GM10847 (cell line): ENCODE measurements around the gene MAST4.

Experiments
- POLR2A ChIP-seq: IDR thresholded peaks from 2 replicates; pipeline ENCODE4 v1.6.1; 2011; ENCODE audit not compliant: insufficient read length; ENCODE audit errors: extremely low read depth

The MAST4 gene

GRCh38 chr5:66788556-66788955, 192.4 kb downstream of the MAST4 start:
- TF ChIP-seq POLR2A: no peak

GRCh38 chr5:66789434-66789833, 193.2 kb downstream of the MAST4 start:
- TF ChIP-seq POLR2A: no peak

- no peak for TF ChIP-seq POLR2A
These were observed 196.9 kb downstream of the MAST4 start for GRCh38 chr5:66793049-66793448.

GRCh38 chr5:66795682-66796081, 199.5 kb downstream of the MAST4 start:
- TF ChIP-seq POLR2A: no peak

- no peak for TF ChIP-seq POLR2A
These were observed 200.4 kb downstream of the MAST4 start for GRCh38 chr5:66796305-66797292.

GRCh38 chr5:66802941-66803340, 206.7 kb downstream of the MAST4 start:
- TF ChIP-seq POLR2A: no peak

GRCh38 chr5:66805514-66806430, 209.6 kb downstream of the MAST4 start:
- no peak for TF ChIP-seq POLR2A

GRCh38 chr5:66807743-66808142, 211.6 kb downstream of the MAST4 start:
- TF ChIP-seq POLR2A: no peak

GRCh38 chr5:66808663-66809062, 212.5 kb downstream of the MAST4 start:
- no peak for TF ChIP-seq POLR2A

- no peak for TF ChIP-seq POLR2A
These were observed 214.0 kb downstream of the MAST4 start for GRCh38 chr5:66810151-66810550.

- TF ChIP-seq POLR2A: no peak
These were observed 214.7 kb downstream of the MAST4 start for GRCh38 chr5:66810848-66811261.

- no peak for TF ChIP-seq POLR2A
These were observed 216.1 kb downstream of the MAST4 start for GRCh38 chr5:66812291-66812690.

- no peak for TF ChIP-seq POLR2A
These were observed 217.1 kb downstream of the MAST4 start for GRCh38 chr5:66813306-66813705.

GRCh38 chr5:66814146-66814991, 218.2 kb downstream of the MAST4 start:
- no peak for TF ChIP-seq POLR2A
